Occipital lobe (tissue), 2 donors: ENCODE data around the gene TMCC2. TPM values are rescaled to one million over a fixed set of nuclear protein-coding genes. Genes with fewer than 3 reads are reported as not detected.
"Not testable (repeated sequence)": the region's sequence is repeated elsewhere in the genome, so short reads cannot be mapped to it uniquely, and the experiment has no call there.

Experiments
- DNase-seq: peaks from one replicate; lab custom pipeline; 2025; lab: John Stamatoyannopoulos, UW
- total RNA-seq: library from RNA; depleted of rRNA; stranded (reverse); fragments of >200 nt; gene quantifications from one replicate; pipeline ENCODE4 v1.2.3, GENCODE V29; 2014

TMCC2 gene
- total RNA-seq, 1 donor from 2014 or later: 45.9 TPM

- no peak for DNase-seq
Measured at GRCh38 chr1:205279986-205280385, 52.2 kb downstream of the TMCC2 start.

GRCh38 chr1:205280666-205281395 is 53.1 kb downstream of the TMCC2 start:
- not testable (repeated sequence) for DNase-seq

DNA sequence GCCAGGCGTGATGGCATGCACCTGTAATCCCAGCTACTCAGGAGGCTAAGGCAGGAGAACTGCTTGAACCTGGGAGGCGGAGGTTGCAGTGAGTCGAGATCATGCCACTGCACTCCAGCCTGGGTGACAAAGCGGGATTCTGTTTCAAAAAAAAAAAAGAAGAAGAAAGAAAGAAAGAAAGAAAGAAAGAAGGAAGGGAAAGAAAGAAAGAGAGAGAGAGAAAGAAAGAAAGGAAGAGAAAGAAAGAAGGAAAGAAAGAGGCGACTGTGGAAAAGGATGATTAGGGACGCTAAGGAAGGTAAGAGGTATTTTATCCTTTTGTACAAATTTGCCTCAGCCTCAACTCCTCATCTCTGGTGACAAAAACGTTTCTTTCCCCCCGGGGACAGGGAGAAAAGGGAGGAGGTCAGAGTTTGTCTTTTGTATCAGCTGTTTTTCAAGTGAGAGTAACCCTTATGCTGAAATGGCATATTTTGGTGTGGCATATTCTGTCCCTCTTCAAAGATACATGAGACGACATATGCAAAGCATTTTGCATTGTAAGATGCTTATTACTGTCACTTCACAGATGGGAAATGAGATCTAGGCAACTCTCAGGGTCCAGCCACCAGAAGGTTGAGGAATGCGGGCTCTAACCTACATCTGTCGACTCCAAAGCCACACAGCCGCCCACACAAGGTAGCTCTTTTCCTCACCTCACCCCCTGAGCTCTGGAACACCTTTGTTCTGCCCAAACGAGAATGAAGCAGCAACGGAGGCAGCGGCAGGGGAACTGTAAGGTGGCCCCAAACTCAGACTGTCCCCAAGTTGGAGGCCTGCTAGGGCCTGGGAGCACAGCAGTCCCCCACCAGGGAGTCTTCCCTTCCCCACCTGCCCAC is 55.8 kb downstream of the TMCC2 start:
- no peak for DNase-seq

- peak; percentile 87 for DNase-seq
Measured at GRCh38 chr1:205284420-205285144, 56.8 kb downstream of the TMCC2 start.

GRCh38 chr1:205285381-205286101 is 57.8 kb downstream of the TMCC2 start:
- no peak for DNase-seq

DNA sequence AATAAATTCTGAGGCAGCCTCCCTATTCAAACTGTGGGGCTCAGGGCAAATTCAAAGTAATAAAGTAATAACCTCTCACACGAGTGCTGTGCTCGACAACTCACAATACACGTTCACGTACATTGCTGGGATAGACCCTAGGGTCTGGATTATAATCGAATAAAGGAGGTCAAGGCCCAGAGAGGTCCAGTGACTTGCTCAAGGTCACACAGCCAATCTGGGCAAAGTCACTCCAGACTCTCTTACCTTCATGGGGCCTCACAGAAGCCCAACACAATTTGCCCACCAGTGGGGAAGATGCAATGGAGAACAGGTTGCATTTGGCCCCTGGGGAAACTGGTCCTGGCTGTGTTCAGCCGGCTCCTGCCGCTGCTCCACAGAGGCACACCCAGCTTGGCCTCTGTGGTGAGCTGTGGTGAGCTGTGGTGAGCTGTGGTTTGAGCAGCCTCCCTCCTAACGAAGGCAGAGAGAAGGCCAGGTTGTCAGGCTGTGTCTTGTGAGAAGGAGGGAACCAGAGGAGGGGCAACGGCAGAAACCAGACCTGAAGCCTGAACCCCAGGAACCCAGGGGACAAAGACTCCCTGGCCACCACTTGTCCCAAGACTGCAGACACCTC is 58.7 kb downstream of the TMCC2 start:
- DNase-seq: no peak

GRCh38 chr1:205287076-205287475 is 59.3 kb downstream of the TMCC2 start:
- no peak for DNase-seq

GRCh38 chr1:205287767-205288559 is 60.2 kb downstream of the TMCC2 start:
- no peak for DNase-seq

GRCh38 chr1:205291596-205291995 is 63.9 kb downstream of the TMCC2 start:
- DNase-seq: no peak

- no peak for DNase-seq
Measured at GRCh38 chr1:205293350-205294074, 65.8 kb downstream of the TMCC2 start.

GRCh38 chr1:205294175-205294917 is 66.6 kb downstream of the TMCC2 start:
- DNase-seq: no peak

- DNase-seq: no peak
Measured at GRCh38 chr1:205294934-205295333, 67.2 kb downstream of the TMCC2 start.

DNA sequence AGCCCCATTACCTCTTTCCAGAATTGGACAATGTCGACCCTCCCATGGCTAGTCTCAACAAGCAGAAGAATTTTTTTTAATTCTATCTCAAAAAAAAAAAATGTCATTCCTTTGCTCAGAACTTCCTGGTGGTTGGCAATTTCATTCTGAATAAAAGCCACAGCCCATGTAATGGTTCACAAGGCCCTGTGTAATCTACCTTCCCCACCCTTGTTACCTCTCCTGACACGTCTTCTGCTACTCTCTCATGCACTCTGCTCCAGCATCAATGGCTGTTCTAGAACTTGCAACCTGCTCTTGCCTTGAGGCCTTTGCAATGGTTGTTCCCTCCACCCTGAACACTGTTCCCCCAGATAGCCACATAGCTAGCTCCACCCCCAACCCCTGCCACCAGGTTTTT is 68.4 kb downstream of the TMCC2 start:
- no peak for DNase-seq

- DNase-seq: not testable (repeated sequence)
Measured at GRCh38 chr1:205297546-205298177, 69.9 kb downstream of the TMCC2 start.

GRCh38 chr1:205298191-205298994 is 70.6 kb downstream of the TMCC2 start:
- no peak for DNase-seq

DNA sequence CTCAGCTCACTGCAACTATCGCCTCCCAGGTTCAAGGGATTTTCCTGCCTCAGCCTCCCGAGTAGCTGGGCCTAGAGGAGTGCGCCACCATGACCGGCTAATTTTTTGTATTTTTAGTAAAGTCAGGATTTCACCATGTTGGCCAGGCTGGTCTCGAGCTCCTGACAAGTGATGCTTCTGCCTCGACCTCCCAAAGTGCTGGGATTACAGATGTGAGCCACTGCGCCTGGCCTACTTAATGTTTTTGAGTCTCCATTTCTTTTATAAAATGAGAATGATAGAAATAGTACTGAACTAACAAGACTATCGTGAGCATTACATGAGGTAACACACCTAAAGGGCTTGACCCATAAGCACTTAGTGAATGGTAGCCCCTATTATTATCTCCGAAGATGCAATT is 72.4 kb downstream of the TMCC2 start:
- DNase-seq: no peak

- no peak for DNase-seq
Measured at GRCh38 chr1:205301205-205301821, 73.6 kb downstream of the TMCC2 start.
